ENCODE measurements around the gene SLC12A7. TPM values are rescaled to one million over a fixed set of nuclear protein-coding genes. Genes with fewer than 3 reads are reported as not detected.

Gene SLC12A7
- total RNA-seq, 1 donor from 2014 or later = 24.5 TPM

- Mint-ChIP-seq H3K27ac (ENCODE audit: unreplicated experiment) (peak overlapping the region; percentile 37), H3K27me3 (ENCODE audit: unreplicated experiment) (peaks cover 33% of the 10 kb centered on the region), H3K9me3 (ENCODE audit: unreplicated experiment) (no peaks in the 10 kb centered on the region), H3K4me1 (ENCODE audit: unreplicated experiment) (peaks cover 15% of the 10 kb centered on the region), H3K4me3 (ENCODE audit: unreplicated experiment) (no peak overlapping the region), H3K36me3 (ENCODE audit: low read depth, unreplicated experiment) (no peaks in the 10 kb centered on the region)
- DNase-seq (ENCODE audit: low spot score) = peak; percentile 4
- no peak for TF ChIP-seq CTCF (IDR thresholded peaks at IDR 0.05; ENCODE audit: unreplicated experiment)
These were observed 104.6 kb downstream of the SLC12A7 start for GRCh38 chr5:1007221-1007680.

- no peak for DNase-seq (ENCODE audit: low spot score)
- Mint-ChIP-seq H3K4me3 (ENCODE audit: unreplicated experiment) (no peak overlapping the region), H3K36me3 (ENCODE audit: low read depth, unreplicated experiment) (no peaks in the 10 kb centered on the region), H3K27ac (ENCODE audit: unreplicated experiment) (no peak overlapping the region), H3K4me1 (ENCODE audit: unreplicated experiment) (peaks cover 15% of the 10 kb centered on the region), H3K9me3 (ENCODE audit: unreplicated experiment) (no peaks in the 10 kb centered on the region), H3K27me3 (ENCODE audit: unreplicated experiment) (peaks cover 33% of the 10 kb centered on the region)
- TF ChIP-seq CTCF (IDR thresholded peaks at IDR 0.05; ENCODE audit: unreplicated experiment) = no peak
These were observed 105.2 kb downstream of the SLC12A7 start for GRCh38 chr5:1006656-1007071.

GRCh38 chr5:1005904-1006655, 105.8 kb downstream of the SLC12A7 start:
- peak; percentile 3 for DNase-seq (ENCODE audit: low spot score)
- Mint-ChIP-seq H3K36me3 (ENCODE audit: low read depth, unreplicated experiment) (no peaks in the 10 kb centered on the region), H3K27ac (ENCODE audit: unreplicated experiment) (peak overlapping the region; percentile 67), H3K4me1 (ENCODE audit: unreplicated experiment) (peaks cover 15% of the 10 kb centered on the region), H3K4me3 (ENCODE audit: unreplicated experiment) (peak overlapping the region; percentile 71), H3K27me3 (ENCODE audit: unreplicated experiment) (peaks cover 31% of the 10 kb centered on the region), H3K9me3 (ENCODE audit: unreplicated experiment) (no peaks in the 10 kb centered on the region)
- no peak for TF ChIP-seq CTCF (IDR thresholded peaks at IDR 0.05; ENCODE audit: unreplicated experiment)

- no peaks in the 10 kb centered on the region for H3K9me3 Mint-ChIP-seq (ENCODE audit: unreplicated experiment)
- H3K36me3 Mint-ChIP-seq (ENCODE audit: low read depth, unreplicated experiment) = no peaks in the 10 kb centered on the region
- no peak overlapping the region for H3K4me3 Mint-ChIP-seq (ENCODE audit: unreplicated experiment)
- peak; percentile 3 for DNase-seq (ENCODE audit: low spot score)
- peaks cover 11% of the 10 kb centered on the region for H3K4me1 Mint-ChIP-seq (ENCODE audit: unreplicated experiment)
- peaks cover 24% of the 10 kb centered on the region for H3K27me3 Mint-ChIP-seq (ENCODE audit: unreplicated experiment)
- TF ChIP-seq CTCF (IDR thresholded peaks at IDR 0.05; ENCODE audit: unreplicated experiment) = no peak
- no peak overlapping the region for H3K27ac Mint-ChIP-seq (ENCODE audit: unreplicated experiment)
These were observed 106.5 kb downstream of the SLC12A7 start for GRCh38 chr5:1005249-1005851.
